Lower leg skin (tissue), 4 donors: Measurements from ENCODE around the gene BUD13. TPM values are rescaled to one million over a fixed set of nuclear protein-coding genes. Genes with fewer than 3 reads are reported as not detected.

Experiments used
- DNase-seq, 2 donors: peaks; one replicate each; pipeline ENCODE4 v3.0.0-alpha.2; 2019; ENCODE audit warnings: low spot score in 2 of 2
- H3K4me3 ChIP-seq: fragments of 200-600 bp; sonication (generic); 2 replicates; pipeline ENCODE4 v1.5.1; 2017; ENCODE audit warnings: mild to moderate bottlenecking, low read depth; ENCODE audit not compliant: poor library complexity, severe bottlenecking
- POLR2A ChIP-seq, 2 donors: fragments of 450-650 bp; IDR thresholded peaks; one replicate each; pipeline ENCODE4 v1.6.1; 2016 to 2017; ENCODE audit warnings: antibody characterized with exemption in 2 of 2, mild to moderate bottlenecking in 1 of 2, moderate library complexity in 1 of 2
- WGBS, 2 donors: methylation state at CpG; one replicate each; pipeline ENCODE4 v1.1.5; 2018; 5-methylcytosine and 5-hydroxymethylcytosine counted together
- intact Hi-C: fragments of 100-400 bp; cut with DNase I; formaldehyde crosslinking; loops from one replicate; pipeline ENCODE4 v1.15.0; 2023; ENCODE audit warnings: low total_unique reads
- total RNA-seq, 4 donors: library from RNA; depleted of rRNA; stranded (reverse); fragments of >200 nt; gene quantifications; one replicate each; pipeline ENCODE4 v1.1.0, GENCODE V29; 2016
- TF ChIP-seq, protein P1 (sequence below), 3 donors: fragments of 450-650 bp; IDR thresholded peaks; one replicate each; pipeline ENCODE4 v1.5.1; 2016; ENCODE audit warnings: antibody characterized with exemption in 3 of 3, mild to moderate bottlenecking in 3 of 3, moderate library complexity in 2 of 3

The BUD13 gene
- total RNA-seq, 4 donors from 2014 or later = 13.8 to 17.2 (median 15.8) TPM

GRCh38 chr11:116733969-116734508, 38.7 kb downstream of the BUD13 start:
- intact Hi-C loops = no loop called here
- peak in 1 of 2 donors; percentile 28 for DNase-seq
- 85 to 87% methylated on average over 11 of the region's 11 CpGs for WGBS, 2 donors
- H3K4me3 ChIP-seq = no peak overlapping the region
- TF ChIP-seq POLR2A (IDR thresholded peaks at IDR 0.05) = no peak
- TF ChIP-seq, protein P1, sequence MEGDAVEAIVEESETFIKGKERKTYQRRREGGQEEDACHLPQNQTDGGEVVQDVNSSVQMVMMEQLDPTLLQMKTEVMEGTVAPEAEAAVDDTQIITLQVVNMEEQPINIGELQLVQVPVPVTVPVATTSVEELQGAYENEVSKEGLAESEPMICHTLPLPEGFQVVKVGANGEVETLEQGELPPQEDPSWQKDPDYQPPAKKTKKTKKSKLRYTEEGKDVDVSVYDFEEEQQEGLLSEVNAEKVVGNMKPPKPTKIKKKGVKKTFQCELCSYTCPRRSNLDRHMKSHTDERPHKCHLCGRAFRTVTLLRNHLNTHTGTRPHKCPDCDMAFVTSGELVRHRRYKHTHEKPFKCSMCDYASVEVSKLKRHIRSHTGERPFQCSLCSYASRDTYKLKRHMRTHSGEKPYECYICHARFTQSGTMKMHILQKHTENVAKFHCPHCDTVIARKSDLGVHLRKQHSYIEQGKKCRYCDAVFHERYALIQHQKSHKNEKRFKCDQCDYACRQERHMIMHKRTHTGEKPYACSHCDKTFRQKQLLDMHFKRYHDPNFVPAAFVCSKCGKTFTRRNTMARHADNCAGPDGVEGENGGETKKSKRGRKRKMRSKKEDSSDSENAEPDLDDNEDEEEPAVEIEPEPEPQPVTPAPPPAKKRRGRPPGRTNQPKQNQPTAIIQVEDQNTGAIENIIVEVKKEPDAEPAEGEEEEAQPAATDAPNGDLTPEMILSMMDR (IDR thresholded peaks at IDR 0.05) = no peak

DNA sequence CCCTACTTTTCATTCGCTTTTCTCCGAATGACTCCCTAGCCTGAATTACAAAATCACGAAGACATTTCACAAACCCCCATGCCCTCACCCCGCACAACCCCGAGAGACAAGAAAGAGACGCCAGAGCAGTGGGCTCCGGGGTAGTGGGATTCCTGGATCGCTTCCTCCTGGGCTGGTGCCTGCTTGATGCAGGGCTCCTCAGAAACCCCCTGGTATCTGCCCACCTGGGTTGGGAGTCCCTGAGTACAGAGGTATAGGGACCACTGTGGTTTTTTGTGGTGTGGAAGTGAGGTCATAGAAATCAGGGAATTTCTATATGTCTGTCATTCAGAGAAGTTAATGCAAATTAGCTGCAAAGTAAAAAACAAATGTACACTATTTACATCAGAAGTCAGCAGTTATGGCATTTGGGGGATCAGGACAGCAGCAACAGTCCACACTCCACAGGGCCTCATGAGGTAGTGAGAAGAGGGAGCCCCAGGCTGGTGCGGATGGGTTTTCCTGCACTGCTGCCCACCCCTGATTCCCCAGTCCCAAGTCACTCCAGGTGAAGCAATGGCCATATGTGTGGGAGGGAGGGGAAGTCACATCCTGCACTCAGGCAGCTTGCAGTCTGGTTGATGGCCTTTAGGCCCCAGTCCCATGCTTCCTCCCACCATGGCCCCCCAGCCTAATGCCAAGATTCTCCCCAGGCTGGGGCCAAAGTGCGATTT, 39.6 kb downstream of the BUD13 start:
- intact Hi-C loops = no loop called here
- peak in 1 of 2 donors; percentile 67 for DNase-seq
- WGBS, 2 donors = 70 to 73% methylated on average over 10 of the region's 10 CpGs
- TF ChIP-seq POLR2A (IDR thresholded peaks at IDR 0.05) = no peak
- TF ChIP-seq, protein P1 (IDR thresholded peaks at IDR 0.05) = no peak
- no peak overlapping the region for H3K4me3 ChIP-seq

GRCh38 chr11:116732271-116733042, 40.3 kb downstream of the BUD13 start:
- DNase-seq = peak; percentile 34 to 88
- H3K4me3 ChIP-seq = no peak overlapping the region
- 47 to 48% methylated on average over 25 of the region's 25 CpGs for WGBS, 2 donors
- intact Hi-C loops = no loop called here
- TF ChIP-seq, protein P1 (IDR thresholded peaks at IDR 0.05) = peak in 1 of 3 donors; percentile 41
- TF ChIP-seq POLR2A (IDR thresholded peaks at IDR 0.05) = no peak

DNA sequence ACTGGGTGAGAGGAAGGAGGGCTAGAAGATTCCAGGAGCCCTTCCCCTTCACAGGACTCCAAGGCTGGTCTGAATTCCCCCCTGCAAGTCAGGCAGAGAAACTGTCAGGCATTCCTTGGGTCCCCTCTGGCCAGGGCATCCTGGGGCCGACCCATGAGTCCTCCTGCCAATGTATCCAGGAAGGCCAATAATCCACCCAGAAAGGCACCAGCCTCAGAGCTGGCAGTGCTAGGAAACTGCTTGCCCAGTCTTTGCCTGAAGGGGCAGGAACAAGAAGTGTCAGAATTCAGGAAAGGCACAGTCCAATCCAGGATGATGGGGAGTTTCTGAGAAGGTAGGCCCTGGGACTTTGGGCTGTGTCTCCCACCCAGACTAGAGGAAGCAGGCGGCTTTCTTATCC, 41.0 kb downstream of the BUD13 start:
- intact Hi-C loops = no loop called here
- 69 to 85% methylated on average over 2 of the region's 2 CpGs for WGBS, 2 donors
- DNase-seq = no peak
- no peak for TF ChIP-seq POLR2A (IDR thresholded peaks at IDR 0.05)
- H3K4me3 ChIP-seq = no peak overlapping the region

- peak in 1 of 2 donors; percentile 78 for DNase-seq
- intact Hi-C loops = no loop called here
- no peak for TF ChIP-seq POLR2A (IDR thresholded peaks at IDR 0.05)
- TF ChIP-seq, protein P1 (IDR thresholded peaks at IDR 0.05) = no peak
- H3K4me3 ChIP-seq = no peak overlapping the region
- 49% methylated on average over 7 to 11 of the region's 11 CpGs for WGBS, 2 donors
Measured at GRCh38 chr11:116731097-116731761, 41.6 kb downstream of the BUD13 start.

DNA sequence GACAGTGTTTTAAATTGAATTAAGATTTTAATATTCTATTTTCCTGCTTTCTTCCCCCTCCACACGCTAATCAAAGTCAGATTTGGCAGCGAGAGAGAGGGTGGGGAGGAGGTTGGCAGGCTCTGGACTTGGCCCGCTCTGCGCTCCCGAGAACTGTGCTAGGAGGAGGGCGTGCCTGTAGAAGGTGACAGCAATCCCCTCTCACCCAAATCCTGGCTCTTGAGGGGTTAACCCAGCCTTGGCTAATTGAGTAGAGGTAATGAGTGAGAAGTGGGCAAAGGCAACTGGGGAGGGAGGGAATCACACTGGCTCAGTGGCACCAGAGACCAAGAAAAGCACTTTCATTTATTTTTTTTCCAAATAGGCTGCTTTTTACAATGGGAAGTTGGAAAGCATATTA, 42.2 kb downstream of the BUD13 start:
- TF ChIP-seq, protein P1 (IDR thresholded peaks at IDR 0.05) = no peak
- TF ChIP-seq POLR2A (IDR thresholded peaks at IDR 0.05) = no peak
- intact Hi-C loops = no loop called here
- 19 to 27% methylated on average over 6 of the region's 6 CpGs for WGBS, 2 donors
- peak in 1 of 2 donors; percentile 78 for DNase-seq
- no peak overlapping the region for H3K4me3 ChIP-seq
